HG03469 (cell line): Measurements from ENCODE around the gene LGR6.

Source experiments
- ATAC-seq: cut with Tn5 transposase; IDR thresholded peaks from one replicate; pipeline ENCODE4 v1.9.1; 2021; ENCODE audit warnings: mild to moderate bottlenecking, moderate library complexity, moderate number of reproducible peaks; ENCODE audit not compliant: unreplicated experiment

Gene LGR6

DNA sequence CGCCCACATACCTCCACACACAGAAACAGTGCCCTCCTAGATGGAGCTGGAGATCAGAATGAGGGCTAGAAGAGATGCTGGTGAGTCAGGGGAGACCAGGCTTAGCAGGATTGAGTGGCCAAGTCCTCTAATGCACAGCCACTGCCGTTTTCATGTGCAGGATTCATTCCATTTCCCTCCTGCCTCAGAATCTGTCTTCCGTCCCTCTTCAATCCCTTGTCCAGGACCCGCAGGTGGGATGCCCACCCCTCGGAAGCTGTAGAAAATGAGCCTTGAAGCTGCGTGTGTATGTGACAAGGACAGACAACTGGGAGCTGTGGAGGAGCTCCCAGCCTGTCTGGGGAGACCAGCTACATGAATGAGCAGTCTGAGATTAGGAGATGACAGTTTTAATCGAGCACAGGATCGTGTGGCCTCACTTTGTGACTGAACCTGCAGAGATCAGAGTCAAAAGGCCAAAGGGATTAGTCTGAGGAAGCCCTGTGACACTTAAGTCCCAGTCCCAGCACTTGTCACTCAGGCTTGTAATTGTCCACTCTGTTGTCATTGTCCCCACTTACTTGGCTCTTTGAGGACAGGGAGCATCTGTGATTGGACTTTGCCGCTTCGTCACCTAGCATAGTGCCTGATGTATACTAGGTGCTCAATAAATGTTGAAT, 22.0 kb downstream of the LGR6 start:
- no peak for ATAC-seq

DNA sequence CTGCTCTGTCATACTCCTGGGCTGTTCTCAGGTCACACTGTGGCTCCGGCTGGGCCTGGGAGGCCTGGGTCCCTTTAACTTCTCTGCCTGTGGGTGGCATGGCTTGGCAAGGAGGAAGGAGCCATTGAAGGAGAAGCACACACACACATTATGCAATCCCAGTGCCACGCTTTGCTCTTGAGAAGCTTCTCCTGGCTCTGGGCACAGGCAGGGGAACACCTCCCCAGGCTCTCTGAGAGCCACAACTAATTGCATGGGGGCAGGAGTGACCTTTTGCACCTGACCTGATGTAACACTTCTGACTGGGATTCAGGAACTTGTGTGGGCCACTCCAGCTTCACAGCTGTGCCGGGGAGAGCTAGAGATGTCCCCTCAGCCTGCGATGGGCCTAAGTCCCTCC, 23.1 kb downstream of the LGR6 start:
- no peak for ATAC-seq

GRCh38 chr1:202217516-202217915, 23.9 kb downstream of the LGR6 start:
- ATAC-seq = no peak

DNA sequence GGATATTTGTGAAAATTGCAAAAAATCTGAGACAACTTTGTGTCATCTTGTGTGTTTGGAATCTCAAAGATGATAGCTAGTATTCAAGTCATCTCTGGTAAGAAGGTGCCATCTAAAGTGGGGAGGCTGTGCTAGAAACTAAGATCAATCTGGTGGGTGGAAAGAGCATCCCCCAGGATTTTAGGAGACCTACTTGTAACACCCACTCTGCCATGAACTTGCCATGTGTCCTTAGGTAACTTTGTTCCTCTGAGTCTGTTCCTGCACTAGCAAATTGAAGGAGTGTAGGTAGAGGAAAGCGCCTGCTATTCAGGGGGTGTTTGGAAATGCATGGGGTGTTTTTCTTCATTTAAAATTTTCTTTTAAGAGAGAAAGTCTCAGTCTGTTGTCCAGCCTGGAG, 24.4 kb downstream of the LGR6 start:
- ATAC-seq = no peak

GRCh38 chr1:202220733-202221132, 27.1 kb downstream of the LGR6 start:
- ATAC-seq = no peak

DNA sequence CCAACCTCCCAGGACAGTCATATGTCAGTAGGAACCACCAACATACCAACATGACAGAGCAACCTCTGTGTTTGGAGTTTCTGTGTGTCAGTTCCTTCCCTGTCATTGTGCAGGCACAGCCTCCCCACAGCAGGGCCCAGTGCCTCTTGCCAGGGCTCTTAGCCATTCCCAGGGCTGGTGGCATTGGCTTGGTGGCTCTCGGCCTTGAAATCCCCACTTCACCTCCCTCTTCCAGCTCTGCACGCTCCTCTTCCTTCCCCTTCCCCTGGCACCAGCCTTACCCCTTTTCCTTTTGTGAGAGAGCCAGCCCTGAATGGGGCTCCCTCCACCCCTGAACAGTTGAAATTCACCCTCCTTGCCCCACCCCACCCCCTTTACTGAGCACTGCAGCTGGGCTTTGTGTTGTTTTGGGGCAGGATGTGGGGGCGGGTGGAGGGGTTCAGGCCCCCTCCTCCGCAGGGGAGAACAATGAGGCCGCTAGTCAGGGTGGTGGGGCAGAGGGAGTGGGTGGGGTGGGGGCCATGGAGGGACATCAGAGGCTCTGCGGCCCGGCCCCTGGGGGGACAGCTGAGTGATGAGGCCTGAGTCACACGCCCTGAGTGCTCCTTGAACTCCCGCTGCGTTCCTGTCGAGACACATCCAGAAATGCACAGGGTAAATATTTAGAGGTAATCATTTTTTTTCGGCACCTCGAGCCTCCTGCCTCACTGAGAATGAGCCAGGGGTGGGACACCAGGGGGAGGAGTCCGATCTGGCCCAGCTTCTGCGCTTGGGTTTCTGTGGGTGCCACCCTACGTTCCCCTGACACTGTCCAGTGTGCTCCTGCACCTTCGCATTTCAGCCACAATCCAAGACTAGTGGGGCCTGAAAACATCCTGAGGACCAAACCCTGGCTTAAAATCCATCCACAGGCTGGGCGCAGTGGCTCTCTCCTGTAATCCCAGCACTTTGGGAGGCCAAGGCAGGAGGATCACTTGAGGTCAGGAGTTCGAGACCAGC, 28.6 kb downstream of the LGR6 start:
- no peak for ATAC-seq

DNA sequence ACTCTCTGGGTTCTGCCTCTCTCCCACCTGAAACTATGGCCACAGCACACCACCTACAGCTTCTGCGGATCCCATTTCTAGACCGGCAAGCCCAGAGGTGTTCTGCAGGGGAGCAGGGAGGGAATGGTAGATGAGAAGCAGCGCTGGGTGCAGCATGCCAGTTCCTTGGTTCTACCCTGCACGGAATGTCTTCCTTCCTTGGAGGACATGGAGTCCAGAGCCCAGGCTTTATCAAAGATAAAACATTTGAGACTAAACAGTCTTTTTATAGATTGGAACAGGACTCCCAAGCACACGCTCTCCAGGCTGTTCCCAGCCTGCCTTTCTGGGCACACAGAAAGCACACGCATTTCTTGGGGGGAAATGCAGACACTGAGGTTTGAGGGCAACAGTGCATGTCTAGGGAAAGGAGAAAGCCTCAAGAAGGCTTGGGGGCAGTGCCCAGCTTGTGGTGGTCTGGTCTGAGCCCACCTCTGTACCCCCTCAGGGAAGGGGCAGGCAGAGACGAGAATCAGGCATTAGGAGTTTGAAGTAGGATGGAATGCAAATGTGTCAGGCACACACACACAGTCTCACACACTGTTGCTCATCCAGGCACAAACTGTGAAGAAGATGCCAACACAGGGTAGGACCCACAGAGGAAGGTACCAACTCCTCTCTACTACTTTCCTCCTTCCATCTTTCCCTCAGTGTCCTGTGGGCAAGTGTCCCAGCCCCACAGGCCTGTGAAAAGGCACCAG, 29.7 kb downstream of the LGR6 start:
- no peak for ATAC-seq

DNA sequence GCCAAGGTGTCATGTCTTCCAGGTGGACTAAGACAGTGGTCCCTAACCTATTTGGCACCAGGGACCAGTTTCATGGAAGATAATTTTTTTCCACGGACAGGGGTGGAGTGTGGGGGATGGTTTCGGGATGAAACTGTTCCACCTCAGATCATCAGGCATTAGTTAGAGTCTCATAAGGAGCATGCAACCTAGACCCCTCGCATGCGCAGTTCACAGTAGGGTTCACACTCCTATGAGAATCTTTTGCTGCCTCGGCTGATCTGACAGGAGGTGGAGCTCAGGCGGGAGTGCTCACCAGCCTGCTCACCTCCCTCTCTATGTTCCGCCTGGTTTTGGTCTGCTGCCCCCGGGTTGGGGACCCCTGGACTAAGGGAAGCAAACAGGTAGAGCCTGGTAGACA, 30.9 kb downstream of the LGR6 start:
- ATAC-seq = no peak

DNA sequence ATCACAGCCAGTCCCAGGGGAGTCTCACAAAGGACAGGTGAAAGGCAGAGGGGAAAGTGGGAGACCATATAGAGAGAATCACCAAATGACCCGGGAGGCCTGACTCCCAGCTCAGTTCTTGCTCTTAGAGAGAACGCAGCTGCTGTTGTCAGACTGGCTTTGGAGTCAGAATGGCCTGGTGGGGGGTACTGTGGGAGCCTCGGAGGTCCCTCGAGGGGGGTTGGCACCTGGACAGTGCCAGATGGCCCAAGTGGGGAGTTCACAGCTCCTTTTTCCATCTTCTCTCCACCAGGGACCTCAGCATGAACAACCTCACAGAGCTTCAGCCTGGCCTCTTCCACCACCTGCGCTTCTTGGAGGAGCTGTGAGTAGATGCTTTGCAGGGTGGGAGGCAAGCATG, 31.5 kb downstream of the LGR6 start:
- no peak for ATAC-seq

GRCh38 chr1:202227053-202227672, 33.6 kb downstream of the LGR6 start:
- ATAC-seq = no peak

- no peak for ATAC-seq
These were observed 34.4 kb downstream of the LGR6 start for GRCh38 chr1:202227997-202228401.

GRCh38 chr1:202228484-202229122, 35.0 kb downstream of the LGR6 start:
- no peak for ATAC-seq

DNA sequence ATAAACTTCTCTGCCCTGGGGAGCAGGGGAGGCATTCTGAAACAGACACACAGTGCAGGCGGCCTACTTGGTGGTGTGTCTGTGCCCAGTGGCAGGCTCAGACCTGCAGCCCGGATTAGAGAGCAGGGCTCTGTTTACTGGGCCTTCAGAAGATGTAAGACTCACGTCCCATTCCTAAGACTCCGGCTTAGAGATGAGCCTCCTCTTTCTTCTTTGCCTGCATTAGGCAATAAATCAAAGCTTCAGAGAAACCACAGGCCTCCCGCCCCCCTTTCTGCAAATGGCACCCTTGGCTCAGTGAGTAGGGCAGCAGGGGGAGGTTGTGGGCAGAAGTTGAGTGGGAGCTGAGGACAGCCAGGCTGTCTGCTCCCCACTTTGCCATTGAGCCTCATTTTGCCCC, 35.8 kb downstream of the LGR6 start:
- ATAC-seq = no peak

- no peak for ATAC-seq
These were observed 36.7 kb downstream of the LGR6 start for GRCh38 chr1:202230061-202230938.

- ATAC-seq = no peak
These were observed 37.5 kb downstream of the LGR6 start for GRCh38 chr1:202230939-202231645.

DNA sequence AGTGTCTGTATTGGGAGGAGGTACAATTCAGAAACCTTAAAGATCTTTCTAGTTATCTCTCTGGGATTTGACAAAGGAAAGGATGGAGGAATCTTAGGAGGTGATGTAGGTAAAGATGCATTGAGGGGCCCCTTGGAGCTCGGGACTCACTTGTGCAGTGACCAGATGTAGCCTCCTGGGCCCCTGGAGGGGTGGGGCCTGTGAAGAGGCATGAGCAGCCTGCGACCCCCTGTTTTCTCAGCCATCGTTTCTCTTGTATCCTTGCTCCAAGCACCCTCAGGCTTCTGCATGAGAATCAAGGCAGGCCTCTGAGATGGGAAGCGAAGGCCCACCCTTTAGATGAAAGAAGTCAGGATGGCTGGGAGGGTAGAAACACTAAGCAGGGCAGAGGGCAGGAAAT, 39.6 kb downstream of the LGR6 start:
- ATAC-seq = no peak

DNA sequence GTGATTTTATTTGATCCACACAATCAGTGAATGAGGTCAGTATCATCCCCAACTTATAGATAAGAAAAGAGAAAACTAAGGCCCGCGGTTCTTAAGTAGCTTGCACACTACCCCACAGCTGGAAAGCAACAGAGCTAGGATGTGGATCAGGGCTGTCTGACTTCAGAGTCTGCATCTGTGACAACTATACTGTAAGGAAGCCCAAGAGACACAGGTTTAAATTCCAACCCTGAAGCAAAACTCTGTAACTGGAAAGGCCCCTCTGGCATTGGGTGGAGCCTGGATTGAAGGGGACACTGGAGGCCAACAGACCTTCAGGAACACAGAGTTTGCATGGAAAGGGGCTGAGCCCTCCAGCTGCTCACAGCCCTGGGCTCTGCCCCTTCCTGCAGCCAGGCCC, 40.2 kb downstream of the LGR6 start:
- ATAC-seq = no peak

- no peak for ATAC-seq
These were observed 40.9 kb downstream of the LGR6 start for GRCh38 chr1:202234331-202235002.
